ENCODE results near the gene IL2RA.
A peak's percentile ranks its signal among the peaks of the same experiment; 100 is the strongest.

Gene IL2RA

GRCh38 chr10:6019010-6019782, 43.0 kb downstream of the IL2RA start:
- no peak for ATAC-seq
- no peak for TF ChIP-seq ISL1 (CRISPR knock-in tag; IDR thresholded peaks at IDR 0.05)
- TF ChIP-seq TOX (CRISPR knock-in tag; IDR thresholded peaks at IDR 0.05; ENCODE audit: borderline replicate concordance) = no peak

DNA sequence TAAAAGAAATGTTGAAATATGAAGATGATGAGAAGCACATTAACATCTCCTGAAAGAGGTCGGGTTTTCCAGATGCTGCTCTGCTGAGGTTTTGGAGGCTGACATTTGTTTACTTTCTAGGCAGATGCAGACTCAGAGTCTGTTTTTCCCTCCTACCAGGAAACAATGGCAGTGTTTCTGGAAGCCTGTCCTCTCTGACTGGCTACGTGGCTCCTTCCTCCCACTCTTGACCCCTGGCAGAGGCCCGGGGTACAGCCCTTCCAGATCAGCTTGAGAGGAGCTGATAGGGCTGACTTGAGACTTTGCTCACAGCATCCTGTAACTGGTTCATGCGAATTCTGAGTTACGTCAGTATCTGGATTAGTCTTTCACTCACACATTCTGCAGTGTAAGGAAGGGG, 43.7 kb downstream of the IL2RA start:
- TF ChIP-seq ZFP30 (CRISPR knock-in tag; IDR thresholded peaks at IDR 0.05) (no peak), PATZ1 (CRISPR knock-in tag; IDR thresholded peaks at IDR 0.05; ENCODE audit: borderline replicate concordance) (no peak), TOX (CRISPR knock-in tag; IDR thresholded peaks at IDR 0.05; ENCODE audit: borderline replicate concordance) (no peak), BACH2 (CRISPR knock-in tag; IDR thresholded peaks at IDR 0.05; ENCODE audit: borderline replicate concordance) (no peak), ZNF8 (CRISPR knock-in tag; IDR thresholded peaks at IDR 0.05) (no peak), CSRNP3 (CRISPR knock-in tag; IDR thresholded peaks at IDR 0.05) (no peak), ARNTL (CRISPR knock-in tag; IDR thresholded peaks at IDR 0.05; ENCODE audit: borderline replicate concordance, low read depth) (no peak), ZFP3 (CRISPR knock-in tag; IDR thresholded peaks at IDR 0.05) (no peak), ZNF565 (CRISPR knock-in tag; conservative IDR thresholded peaks at IDR 0.05; ENCODE audit: low read depth) (no peak), CSDC2 (CRISPR knock-in tag; IDR thresholded peaks at IDR 0.05) (no peak), PPARA (CRISPR knock-in tag; IDR thresholded peaks at IDR 0.05; ENCODE audit: borderline replicate concordance) (no peak)
- no peak for ATAC-seq

GRCh38 chr10:6017781-6018354, 44.3 kb downstream of the IL2RA start:
- TF ChIP-seq TCF4 (CRISPR knock-in tag; IDR thresholded peaks at IDR 0.05; ENCODE audit: borderline replicate concordance) (no peak), ZNF8 (CRISPR knock-in tag; IDR thresholded peaks at IDR 0.05) (no peak), CSRNP3 (CRISPR knock-in tag; IDR thresholded peaks at IDR 0.05) (no peak), OSR1 (CRISPR knock-in tag; IDR thresholded peaks at IDR 0.05) (no peak), TOX (CRISPR knock-in tag; IDR thresholded peaks at IDR 0.05; ENCODE audit: borderline replicate concordance) (no peak)
- no peak for ATAC-seq

GRCh38 chr10:6014241-6014761, 47.9 kb downstream of the IL2RA start:
- TF ChIP-seq ARNTL (CRISPR knock-in tag; IDR thresholded peaks at IDR 0.05; ENCODE audit: borderline replicate concordance, low read depth) (no peak), CSRNP3 (CRISPR knock-in tag; IDR thresholded peaks at IDR 0.05) (no peak), ZFP3 (CRISPR knock-in tag; IDR thresholded peaks at IDR 0.05) (no peak), PATZ1 (CRISPR knock-in tag; IDR thresholded peaks at IDR 0.05; ENCODE audit: borderline replicate concordance) (no peak), BACH2 (CRISPR knock-in tag; IDR thresholded peaks at IDR 0.05; ENCODE audit: borderline replicate concordance) (no peak), TCF4 (CRISPR knock-in tag; IDR thresholded peaks at IDR 0.05; ENCODE audit: borderline replicate concordance) (no peak), ZNF8 (CRISPR knock-in tag; IDR thresholded peaks at IDR 0.05) (no peak), ZNF70 (CRISPR knock-in tag; IDR thresholded peaks at IDR 0.05) (no peak), OSR1 (CRISPR knock-in tag; IDR thresholded peaks at IDR 0.05) (no peak), ZFP30 (CRISPR knock-in tag; IDR thresholded peaks at IDR 0.05) (no peak), GLIS3 (CRISPR knock-in tag; IDR thresholded peaks at IDR 0.05) (no peak), RARB (CRISPR knock-in tag; IDR thresholded peaks at IDR 0.05) (no peak), SNAI2 (CRISPR knock-in tag; IDR thresholded peaks at IDR 0.05) (no peak)
- TF ChIP-seq, protein P1, sequence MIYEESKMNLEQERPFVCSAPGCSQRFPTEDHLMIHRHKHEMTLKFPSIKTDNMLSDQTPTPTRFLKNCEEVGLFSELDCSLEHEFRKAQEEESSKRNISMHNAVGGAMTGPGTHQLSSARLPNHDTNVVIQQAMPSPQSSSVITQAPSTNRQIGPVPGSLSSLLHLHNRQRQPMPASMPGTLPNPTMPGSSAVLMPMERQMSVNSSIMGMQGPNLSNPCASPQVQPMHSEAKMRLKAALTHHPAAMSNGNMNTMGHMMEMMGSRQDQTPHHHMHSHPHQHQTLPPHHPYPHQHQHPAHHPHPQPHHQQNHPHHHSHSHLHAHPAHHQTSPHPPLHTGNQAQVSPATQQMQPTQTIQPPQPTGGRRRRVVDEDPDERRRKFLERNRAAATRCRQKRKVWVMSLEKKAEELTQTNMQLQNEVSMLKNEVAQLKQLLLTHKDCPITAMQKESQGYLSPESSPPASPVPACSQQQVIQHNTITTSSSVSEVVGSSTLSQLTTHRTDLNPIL (CRISPR knock-in tag; IDR thresholded peaks at IDR 0.05; ENCODE audit: low read depth) = no peak
- TF ChIP-seq, protein P2, sequence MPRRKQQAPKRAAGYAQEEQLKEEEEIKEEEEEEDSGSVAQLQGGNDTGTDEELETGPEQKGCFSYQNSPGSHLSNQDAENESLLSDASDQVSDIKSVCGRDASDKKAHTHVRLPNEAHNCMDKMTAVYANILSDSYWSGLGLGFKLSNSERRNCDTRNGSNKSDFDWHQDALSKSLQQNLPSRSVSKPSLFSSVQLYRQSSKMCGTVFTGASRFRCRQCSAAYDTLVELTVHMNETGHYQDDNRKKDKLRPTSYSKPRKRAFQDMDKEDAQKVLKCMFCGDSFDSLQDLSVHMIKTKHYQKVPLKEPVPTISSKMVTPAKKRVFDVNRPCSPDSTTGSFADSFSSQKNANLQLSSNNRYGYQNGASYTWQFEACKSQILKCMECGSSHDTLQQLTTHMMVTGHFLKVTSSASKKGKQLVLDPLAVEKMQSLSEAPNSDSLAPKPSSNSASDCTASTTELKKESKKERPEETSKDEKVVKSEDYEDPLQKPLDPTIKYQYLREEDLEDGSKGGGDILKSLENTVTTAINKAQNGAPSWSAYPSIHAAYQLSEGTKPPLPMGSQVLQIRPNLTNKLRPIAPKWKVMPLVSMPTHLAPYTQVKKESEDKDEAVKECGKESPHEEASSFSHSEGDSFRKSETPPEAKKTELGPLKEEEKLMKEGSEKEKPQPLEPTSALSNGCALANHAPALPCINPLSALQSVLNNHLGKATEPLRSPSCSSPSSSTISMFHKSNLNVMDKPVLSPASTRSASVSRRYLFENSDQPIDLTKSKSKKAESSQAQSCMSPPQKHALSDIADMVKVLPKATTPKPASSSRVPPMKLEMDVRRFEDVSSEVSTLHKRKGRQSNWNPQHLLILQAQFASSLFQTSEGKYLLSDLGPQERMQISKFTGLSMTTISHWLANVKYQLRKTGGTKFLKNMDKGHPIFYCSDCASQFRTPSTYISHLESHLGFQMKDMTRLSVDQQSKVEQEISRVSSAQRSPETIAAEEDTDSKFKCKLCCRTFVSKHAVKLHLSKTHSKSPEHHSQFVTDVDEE (CRISPR knock-in tag; IDR thresholded peaks at IDR 0.05) = no peak
- ATAC-seq = peak; percentile 89

All from SK-N-SH treated with all-trans-retinoic acid at 6 μM for 48 hours (cell line).